GM18498 (cell line): ENCODE data around the gene PSME1.

Experiments
- ATAC-seq: cut with Tn5 transposase; IDR thresholded peaks from one replicate; pipeline ENCODE4 v1.9.1; 2021; ENCODE audit warnings: mild to moderate bottlenecking, moderate library complexity; ENCODE audit not compliant: unreplicated experiment

The PSME1 gene

DNA sequence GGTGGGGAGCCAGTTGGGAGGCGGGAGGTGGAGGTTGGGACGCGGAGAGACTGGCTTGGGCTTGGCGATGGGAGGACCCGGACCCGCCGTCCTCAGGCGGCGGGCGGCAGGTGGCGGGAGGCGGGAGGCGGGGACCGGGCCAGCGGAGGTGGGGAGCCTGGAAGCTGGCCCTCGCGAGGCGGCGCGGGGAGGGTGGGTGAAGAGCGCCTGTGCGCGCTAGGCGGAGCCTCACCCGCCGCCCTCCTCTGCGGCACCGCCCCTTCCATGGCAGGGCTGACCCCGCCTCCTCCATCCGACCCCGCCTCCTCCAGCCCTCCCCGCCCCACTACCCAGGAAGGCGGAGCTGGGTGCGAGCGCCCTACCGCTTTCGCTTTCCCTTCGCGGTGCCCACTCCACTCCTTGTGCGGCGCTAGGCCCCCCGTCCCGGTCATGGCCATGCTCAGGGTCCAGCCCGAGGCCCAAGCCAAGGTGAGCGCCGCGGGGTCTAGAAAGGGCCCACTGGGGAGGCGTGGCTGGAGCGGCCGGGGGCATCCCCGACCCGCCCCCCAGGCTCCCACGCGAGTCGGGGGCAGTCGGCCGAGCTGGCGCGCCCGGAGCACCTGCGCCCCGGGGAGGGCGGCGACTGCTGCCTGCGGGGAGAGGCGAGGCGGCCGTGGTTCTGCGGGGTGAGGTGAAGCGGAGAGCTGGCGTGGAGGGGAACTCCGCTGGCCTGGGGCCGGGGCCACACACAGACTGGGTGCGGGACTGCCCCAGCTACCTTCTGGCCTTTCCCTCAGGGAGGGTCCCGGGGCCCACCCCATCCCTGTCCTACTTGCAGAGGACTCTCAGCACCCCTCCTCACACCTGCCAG, at the start of gene PSME1:
Gene PSME1, plus strand, starts transcription at position 361 of the 850 bp plus-strand sequence. Its CDS starts 69 bp downstream, at position 430.
- ATAC-seq: peak; percentile 90

DNA sequence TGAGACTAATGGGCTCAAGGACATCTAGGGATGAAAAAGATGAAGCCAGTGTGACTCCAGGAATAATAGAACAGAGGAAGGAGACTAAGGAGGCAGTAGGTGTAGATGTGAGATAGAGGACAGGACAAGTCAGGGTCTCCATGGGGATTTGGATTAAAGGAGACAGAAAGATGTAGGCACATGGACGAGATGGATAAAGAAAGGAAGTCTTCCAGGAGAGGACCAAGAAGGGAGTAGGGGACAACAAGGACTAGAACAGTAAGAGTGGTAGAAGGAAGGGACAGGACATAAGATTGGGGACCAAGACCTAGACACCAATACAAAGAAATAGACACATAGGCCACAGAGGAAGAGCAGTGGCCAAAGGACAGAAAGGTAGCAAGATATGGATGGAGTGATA, 49.0 kb upstream of the PSME1 start:
- ATAC-seq: no peak

DNA sequence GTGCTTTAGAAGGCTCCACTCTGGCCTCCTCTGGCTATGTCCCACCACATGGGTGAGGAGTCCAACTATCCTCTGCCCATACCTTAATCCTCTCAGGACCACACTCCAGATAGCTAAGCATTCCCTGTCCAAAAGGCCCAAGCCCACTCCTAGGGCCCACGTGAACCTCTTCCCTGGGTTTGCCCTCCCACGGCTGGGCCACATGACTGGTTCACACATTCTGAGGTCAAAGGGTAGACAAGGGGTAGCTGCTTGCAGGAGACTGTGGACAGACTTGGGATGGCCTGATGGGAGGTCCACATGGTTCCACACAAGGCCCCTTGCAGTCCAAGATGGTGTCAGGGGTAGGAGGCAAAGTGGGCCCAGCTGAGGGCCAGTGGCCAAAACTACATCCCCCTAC, 47.9 kb upstream of the PSME1 start:
- ATAC-seq: no peak

DNA sequence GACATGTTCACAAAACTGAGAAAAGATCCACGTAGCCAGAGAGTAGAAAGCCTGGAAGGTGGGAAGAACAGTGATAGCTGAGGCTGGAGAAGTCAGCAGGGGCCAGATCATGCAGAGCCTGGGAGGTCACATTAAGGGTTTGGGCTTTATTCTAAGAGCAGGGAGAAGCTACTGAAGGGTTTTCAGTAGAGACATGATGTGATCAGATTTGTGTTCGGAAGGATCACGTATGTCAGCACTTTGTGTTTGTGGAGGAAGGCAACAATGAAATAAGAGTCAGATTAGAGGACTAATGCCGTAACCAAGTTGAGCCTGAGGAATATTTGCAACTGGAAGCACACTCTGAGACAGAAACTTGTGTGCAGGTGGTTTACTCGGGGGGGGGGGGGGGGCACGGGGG, 46.1 kb upstream of the PSME1 start:
- ATAC-seq: no peak

DNA sequence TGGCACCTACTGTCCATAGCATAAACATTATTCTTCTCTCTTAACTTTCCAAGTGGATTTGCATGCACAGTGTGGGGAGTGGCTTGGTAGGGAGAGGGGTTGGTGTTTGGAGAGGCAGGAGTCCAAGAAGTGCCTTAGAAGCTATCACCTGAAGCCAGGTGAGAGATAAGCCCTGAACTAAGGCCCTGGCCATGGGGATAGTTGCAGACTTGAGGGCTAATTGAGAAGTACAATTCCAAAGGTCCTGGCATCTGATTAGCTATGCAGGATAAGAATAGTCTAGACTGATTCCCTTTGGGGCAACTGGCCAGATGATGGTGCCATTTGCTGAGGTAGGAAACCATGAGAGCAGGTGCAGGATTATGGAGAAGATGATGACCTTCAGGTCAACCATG, 43.9 kb upstream of the PSME1 start:
- ATAC-seq: no peak

DNA sequence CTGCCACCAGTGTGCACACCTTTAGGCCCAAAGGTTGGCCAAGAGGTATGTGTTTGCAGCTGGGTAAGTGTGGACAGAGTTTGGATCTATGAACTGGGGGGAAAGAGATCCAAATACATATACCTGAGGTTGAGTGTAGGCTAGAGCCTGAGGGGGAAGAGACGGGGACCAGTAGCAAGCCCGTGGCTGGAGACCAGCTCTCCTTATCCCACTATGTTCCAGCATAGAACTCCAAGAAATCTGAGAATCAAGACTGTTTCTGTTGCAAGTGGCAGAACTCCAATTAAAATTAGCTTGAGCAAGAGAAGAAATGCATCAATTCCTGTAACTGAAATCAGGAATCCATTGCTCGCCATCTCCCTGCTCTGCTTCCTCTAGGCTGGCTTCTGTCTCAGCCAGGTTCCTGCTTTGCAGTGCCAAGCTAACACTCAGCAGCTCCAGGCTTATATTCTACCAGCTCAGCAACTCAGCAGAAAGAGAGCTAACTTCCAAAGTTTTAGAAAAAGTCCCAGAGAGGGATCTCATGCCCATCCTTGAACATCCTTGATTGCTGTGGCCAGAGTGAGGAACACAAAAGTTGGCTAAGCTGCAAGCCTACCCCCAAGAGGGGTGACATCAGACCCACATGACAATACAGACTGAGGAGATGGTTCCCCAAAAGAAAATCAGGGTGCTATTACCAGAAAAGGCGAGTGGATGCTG, 43.3 kb upstream of the PSME1 start:
- no peak for ATAC-seq

DNA sequence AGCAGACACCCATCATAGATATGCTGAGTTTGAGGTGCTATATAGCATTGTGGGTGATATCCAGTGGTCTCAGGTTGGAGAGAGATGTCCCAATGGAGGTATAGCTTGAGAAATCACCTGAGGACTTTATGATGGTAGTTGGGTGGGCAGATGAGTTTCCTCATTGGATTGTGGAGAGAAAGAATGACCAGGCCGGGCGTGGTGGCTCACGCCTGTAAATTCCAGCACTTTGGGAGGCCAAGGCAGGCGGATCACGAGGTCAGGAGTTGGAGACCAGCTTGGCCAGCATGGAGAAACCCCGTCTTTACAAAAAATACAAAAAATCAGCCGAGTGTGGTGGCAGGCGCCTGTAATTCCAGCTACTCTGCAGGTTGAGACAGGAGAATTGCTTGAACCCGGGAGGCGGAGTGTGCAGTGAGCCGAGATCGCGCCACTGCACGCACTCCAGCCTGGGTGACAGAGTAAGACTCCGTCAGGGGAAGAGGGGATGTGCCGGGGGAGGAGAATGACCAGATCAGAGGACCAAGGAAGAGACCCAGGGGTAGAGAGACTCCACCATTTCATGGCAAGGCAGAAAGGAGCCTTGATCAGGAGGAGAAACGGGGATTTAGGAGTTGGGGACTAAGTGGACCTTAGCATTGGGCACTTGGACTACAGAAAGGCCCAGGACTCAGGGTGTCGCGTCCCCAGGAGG, 42.6 kb upstream of the PSME1 start:
- ATAC-seq: no peak

DNA sequence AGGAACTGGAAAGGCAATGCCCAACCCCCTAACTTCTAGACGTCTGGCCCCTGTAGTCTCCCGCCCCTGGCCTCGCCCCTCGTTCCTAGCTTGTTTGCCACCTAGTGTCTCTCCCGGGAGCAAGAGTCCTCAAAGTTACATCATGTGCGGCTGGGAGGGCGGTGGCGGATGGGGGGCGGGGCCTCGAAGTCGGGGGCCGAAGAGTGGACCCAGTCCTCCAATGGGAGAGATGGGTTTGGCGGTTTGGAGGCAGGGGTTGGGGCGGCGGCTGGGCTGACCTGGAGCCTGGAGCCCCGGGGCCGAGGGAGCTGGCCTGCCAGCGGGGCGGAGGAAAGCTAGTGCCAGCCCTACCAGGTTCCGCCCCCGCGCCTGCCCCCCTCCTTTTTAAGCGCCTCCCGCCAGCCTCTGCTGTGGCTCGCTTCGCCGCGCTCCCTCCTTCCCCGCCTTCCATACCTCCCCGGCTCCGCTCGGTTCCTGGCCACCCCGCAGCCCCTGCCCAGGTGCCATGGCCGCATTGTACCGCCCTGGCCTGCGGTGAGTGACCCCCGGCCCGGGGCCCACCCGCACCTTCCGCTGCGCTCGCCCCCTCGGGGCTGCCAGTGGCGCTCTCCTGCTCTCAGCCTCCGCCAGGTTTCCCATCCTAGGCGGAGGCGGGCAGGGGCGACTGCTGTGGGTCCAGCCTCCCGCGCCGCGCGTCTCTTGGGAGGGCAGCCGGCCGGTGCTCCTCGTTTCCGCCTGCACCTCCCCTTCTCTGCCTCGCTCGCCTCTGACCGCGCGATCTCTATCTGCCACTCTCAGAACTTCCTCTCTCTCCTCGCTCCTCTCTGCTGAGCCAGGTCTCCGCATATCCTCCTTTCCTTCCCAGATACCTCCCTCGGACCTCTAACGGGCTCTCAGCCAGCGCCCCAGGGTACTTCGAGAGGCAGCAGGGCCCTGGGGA, 41.8 kb upstream of the PSME1 start, which contains the start of gene PCK2:
Gene PCK2, plus strand, starts transcription at position 411 of the 940 bp plus-strand sequence. Its CDS starts 95 bp downstream, at position 506.
- peak; percentile 55 for ATAC-seq

DNA sequence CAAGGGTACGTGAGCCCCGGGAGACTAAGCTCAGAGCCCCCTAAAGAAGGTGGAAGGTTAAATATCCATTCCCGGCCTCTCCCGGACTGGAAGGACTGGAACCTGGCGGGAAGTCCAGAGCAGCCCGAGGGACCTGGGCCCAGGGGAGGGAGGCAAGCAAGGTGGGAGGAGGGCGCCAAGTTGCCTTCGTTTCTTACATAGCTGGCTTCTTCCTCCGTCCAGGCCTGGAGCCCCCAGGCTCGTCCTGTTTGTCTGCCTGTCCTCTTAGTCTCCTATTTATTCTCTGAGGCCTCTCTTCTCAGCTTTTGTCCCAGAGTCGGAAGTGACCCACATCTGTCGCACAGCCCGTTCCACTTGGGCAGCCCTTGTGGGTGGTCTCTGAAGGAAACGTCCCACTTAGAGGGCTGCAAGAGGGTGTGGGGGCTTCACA, 41.1 kb upstream of the PSME1 start:
- ATAC-seq: peak; percentile 1

DNA sequence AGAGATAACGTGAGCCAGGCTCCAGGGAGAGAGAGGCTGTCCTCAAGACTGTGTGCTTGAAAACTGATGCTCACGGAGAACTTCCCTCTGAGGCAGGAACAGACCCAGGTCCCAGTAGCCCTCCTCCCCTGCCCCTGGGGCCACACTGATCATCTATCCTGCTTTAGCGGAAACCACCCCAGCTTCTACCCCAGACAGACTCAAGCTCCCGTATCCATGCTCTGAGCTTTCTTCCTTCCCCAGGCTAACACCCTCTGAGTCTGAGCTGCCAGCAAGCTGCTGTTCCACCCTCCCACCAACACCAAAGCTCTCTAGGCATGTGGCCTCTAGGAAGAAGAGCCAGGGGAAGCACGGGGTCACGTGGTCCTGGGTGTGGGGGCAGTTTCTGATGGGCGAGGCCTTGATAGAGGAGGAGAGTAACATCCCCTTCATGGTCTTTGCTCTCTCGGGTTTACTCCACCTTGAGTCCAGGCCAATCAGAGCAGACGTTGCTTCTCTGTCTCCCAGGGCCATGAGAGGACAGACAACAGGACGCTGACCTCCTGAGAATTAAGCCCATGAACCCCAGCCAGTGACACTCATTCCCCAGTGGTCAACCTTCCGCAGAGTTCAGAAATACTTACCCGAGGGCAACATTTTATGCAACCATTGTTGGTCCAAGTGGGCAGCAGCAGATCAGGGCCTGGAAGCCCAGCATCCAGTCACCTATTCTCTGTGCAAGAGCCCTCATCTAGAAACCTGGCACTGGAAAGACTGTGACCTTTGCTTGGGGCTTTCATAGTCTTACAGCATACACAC, 40.5 kb upstream of the PSME1 start:
- ATAC-seq: peak; percentile 69

DNA sequence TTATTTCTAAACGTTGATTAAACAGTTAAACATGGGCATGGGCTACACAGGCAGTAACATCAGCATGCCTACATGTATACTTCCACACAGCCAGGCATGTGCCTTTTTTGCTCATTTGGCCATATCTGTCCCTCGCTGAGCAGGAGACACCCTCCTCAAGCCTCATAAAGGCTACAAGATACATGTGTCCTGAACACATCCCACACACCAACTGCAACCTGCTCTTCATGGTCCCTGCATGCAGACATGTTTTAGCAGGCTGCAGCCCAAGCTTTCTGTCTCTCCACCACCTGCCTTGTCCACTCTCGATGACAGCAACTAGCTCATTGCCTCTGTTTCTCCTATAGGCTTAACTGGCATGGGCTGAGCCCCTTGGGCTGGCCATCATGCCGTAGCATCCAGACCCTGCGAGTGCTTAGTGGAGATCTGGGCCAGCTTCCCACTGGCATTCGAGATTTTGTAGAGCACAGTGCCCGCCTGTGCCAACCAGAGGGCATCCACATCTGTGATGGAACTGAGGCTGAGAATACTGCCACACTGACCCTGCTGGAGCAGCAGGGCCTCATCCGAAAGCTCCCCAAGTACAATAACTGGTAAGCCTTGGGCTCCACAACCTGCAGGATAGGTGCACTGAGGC, 39.3 kb upstream of the PSME1 start:
- no peak for ATAC-seq

DNA sequence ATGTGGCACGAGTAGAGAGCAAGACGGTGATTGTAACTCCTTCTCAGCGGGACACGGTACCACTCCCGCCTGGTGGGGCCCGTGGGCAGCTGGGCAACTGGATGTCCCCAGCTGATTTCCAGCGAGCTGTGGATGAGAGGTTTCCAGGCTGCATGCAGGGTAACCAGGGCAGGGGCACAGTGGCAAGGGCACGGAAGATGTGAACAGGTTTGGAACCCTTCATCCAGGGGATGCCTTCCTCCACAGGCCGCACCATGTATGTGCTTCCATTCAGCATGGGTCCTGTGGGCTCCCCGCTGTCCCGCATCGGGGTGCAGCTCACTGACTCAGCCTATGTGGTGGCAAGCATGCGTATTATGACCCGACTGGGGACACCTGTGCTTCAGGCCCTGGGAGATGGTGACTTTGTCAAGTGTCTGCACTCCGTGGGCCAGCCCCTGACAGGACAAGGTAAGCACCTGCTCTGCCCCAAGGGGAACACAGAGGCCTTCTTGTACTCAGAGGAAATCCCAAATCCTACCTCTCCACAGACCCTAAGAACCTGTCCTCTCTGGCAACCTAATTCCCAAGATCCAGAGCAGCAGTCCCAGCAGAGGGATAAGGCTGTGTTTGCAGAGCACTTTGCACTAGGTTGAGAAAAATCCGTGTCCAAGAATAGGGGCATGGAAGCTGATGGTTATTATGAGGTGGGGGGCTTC, 37.6 kb upstream of the PSME1 start:
- no peak for ATAC-seq

DNA sequence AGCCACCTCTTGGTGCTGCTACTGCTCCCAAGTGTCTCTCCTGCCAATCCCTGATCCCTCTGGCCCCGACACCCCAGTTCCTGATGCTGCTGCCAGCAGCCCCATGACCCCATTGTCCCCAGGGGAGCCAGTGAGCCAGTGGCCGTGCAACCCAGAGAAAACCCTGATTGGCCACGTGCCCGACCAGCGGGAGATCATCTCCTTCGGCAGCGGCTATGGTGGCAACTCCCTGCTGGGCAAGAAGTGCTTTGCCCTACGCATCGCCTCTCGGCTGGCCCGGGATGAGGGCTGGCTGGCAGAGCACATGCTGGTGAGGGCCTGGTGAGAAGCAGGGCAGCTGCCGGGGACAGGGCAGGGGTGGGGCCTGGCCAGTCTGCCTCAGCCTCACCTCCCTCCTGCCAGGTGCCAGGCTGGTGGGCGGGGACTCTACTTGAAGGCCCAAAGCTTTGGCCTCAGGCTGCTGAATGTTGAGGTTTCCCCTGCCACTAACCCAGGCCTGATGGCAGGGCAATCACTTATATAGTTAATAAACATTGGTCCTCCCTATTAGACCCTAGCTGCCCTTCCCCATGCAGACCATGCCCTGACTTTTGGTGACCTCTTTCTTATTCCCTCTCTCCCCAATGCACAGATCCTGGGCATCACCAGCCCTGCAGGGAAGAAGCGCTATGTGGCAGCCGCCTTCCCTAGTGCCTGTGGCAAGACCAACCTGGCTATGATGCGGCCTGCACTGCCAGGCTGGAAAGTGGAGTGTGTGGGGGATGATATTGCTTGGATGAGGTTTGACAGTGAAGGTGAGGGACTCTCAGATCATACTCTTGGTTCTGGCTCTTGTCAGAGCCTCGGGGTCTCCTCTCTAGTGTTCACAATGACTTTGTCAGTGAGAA, 36.8 kb upstream of the PSME1 start:
- no peak for ATAC-seq

DNA sequence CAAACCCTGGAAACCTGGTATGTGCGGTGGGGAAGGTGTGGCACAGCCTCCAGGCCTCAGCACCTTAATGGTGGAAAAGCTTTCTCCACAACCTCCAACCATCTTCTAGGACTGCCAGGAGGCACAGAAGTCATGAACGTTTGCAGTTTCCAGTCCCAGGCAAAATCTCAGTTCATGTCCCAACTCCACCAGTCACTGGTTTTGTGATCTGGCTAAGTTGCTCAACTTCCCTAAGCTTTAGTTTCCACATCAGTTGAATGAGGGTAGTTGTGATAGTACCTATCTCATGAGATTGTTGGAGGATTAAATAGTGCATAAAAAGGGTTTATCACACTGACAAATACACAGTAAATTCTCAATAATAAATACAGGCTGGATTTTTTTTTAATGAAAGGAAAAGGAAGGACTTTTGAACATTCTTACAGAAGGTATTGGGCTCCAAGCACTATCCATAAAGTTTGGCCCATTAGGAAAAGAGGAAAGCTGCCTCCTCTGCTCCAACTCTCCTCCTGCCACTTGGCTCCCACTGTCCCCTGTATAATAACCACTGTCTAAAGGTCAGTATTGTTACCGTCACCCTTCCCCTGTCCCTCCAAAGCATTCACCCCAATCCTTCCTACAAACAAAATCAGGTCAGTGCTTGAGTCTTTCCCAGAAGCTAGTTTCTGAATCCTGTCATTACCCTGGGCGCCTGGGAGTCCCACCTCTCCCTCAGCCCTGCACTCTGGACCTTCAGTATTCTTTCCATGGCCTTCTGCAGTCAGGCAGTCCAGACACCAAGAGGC, 35.6 kb upstream of the PSME1 start:
- no peak for ATAC-seq

DNA sequence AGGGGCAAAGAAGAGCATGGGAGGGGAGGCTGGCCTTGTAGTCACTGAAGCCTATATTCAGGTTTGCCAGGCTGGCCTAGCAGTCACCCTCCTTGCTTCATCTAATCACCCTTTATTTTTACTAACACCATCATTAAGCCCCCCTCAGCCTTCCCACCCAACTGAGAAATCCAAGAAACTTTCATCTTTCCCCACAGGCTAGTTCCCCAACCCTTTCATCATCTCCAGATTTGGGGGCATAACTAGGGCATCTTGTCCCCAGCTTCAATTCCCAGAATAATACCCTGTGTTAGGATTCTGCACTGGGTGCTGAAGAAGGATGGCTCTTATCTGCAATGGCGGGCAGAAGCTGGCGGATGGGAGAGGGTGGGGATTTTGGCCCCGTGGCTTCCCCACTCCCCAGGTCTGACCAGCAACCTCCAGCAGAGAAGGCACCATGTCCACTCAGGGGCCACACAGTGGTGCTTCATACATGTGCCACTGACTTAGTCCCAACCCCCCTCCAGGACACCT, 35.0 kb upstream of the PSME1 start:
- no peak for ATAC-seq

DNA sequence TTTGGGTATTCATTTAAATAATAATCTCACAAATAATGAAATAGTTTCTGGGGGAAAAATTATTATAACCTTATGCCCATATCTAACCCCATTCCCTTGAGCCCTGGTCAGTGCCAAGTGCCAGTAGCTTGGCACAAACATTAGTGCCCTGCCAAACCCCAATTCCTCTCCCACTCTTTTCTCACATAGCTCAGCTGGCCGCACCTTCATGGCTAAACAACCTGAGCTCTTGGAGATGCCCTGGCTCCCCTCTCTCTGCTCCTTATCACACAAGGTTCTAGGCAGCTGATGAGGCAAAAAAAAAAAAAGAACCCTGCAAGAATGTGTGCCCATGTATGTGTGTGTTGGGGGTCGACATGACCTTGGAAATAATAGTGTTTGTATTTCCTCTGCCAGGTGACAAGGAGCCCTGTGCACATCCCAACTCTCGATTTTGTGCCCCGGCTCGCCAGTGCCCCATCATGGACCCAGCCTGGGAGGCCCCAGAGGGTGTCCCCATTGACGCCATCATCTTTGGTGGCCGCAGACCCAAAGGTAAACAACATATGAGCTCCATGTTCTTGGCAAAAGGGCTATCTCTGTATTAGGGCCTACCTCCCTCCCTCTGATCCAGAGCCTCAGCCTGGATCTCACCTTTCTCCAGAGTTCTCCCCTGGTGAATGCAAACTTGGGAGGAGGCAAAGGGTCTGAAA, 33.5 kb upstream of the PSME1 start:
- no peak for ATAC-seq
